Endothelial cell of umbilical vein (primary cell): ENCODE results near the gene SH3GL3. TPM values are rescaled to one million over a fixed set of nuclear protein-coding genes. Genes with fewer than 3 reads are reported as not detected.

Source experiments
- BruUV-seq: library from RNA; stranded (reverse); fragments of 400-500 nt; replicated peaks from 2 replicates; lab custom pipeline; 2021; lab: Mats Ljungman, UMichigan
- CTCF ChIA-PET: fragments of 300-600, 350-600 bp; sonication (Branson Sonifier 250); formaldehyde crosslinking; loops from one replicate; lab custom pipeline; 2021; ENCODE audit warnings: antibody characterized with exemption, inconsistent platforms; lab: Charles Lee
- POLR2A ChIA-PET: fragments of 300-600, 350-600 bp; sonication (Branson Sonifier 250); formaldehyde crosslinking; loops from one replicate; lab custom pipeline; 2021; ENCODE audit warnings: antibody characterized with exemption, inconsistent platforms; lab: Charles Lee
- DNase-seq: peaks from one replicate; pipeline ENCODE4 v3.0.0-alpha.2; 2011; ENCODE audit warnings: low read depth, low spot score
- FAIRE-seq: peaks from 2 replicates; lab custom pipeline; 2011; peaks lifted over from hg19 to GRCh38; lab: Jason Lieb, UNC
- H2AFZ ChIP-seq: 2 replicates; pipeline ENCODE4 v1.6.0; 2012; ENCODE audit warnings: low read depth, low read length, control low read depth, inconsistent platforms
- H3K27ac ChIP-seq: 2 replicates; pipeline ENCODE4 v1.5.1; 2011; ENCODE audit warnings: low read depth, mild to moderate bottlenecking, control low read depth, low read length, moderate library complexity; ENCODE audit not compliant: insufficient read depth
- H3K27me3 ChIP-seq, 2 experiments: 2 replicates each; pipeline versions ENCODE4 v1.6.0 to v1.6.1; 2011; ENCODE audit warnings: low read length in 2 of 2, mixed read lengths in 1 of 2; ENCODE audit not compliant: control insufficient read depth in 2 of 2, insufficient read depth in 2 of 2
- H3K36me3 ChIP-seq, 2 experiments: 2 replicates in 1 of 2; 3 replicates in 1 of 2; pipeline ENCODE4 v1.5.1; 2011; ENCODE audit warnings: low read length in 2 of 2, mild to moderate bottlenecking in 1 of 2, moderate library complexity in 1 of 2; ENCODE audit not compliant: control insufficient read depth in 2 of 2, insufficient read depth in 2 of 2; ENCODE audit errors: extremely low read depth in 1 of 2
- H3K4me1 ChIP-seq: 3 replicates; pipeline ENCODE4 v1.5.1; 2011; ENCODE audit warnings: mild to moderate bottlenecking, low read length; ENCODE audit not compliant: control insufficient read depth, insufficient read depth; ENCODE audit errors: extremely low read depth
- H3K4me2 ChIP-seq: 2 replicates; pipeline ENCODE4 v1.6.1; 2011; ENCODE audit warnings: low read length, control low read depth, mixed read lengths; ENCODE audit not compliant: insufficient read depth
- H3K4me3 ChIP-seq, 3 experiments: fragments of 200-600 bp in 1 of 3; sonication (generic), shearing (Covaris generic) in 1 of 3; replicated peaks in 1 of 3; 2 replicates each; pipeline ENCODE4 v1.5.1; 2011 to 2016; ENCODE audit warnings: control low read depth in 3 of 3, low read length in 3 of 3, mild to moderate bottlenecking in 2 of 3, inconsistent platforms in 1 of 3, low read depth in 1 of 3, moderate library complexity in 1 of 3; ENCODE audit not compliant: insufficient read depth in 1 of 3
- H3K79me2 ChIP-seq: 2 replicates; pipeline ENCODE4 v1.6.0; 2012; ENCODE audit warnings: low read length, inconsistent platforms; ENCODE audit not compliant: control insufficient read depth, insufficient read depth
- H3K9ac ChIP-seq: replicated peaks from 2 replicates; pipeline ENCODE3; 2011; ENCODE audit warnings: low read length, control low read depth; ENCODE audit not compliant: insufficient read depth; ENCODE audit errors: extremely low read depth
- H3K9me1 ChIP-seq: replicated peaks from 3 replicates; pipeline ENCODE4 v1.6.0; 2011; ENCODE audit warnings: mild to moderate bottlenecking, low read length; ENCODE audit not compliant: control insufficient read depth, insufficient read depth; ENCODE audit errors: extremely low read depth
- H3K9me3 ChIP-seq: replicated peaks from 2 replicates; pipeline ENCODE4 v1.5.1; 2012; ENCODE audit warnings: low read length, inconsistent platforms; ENCODE audit not compliant: control insufficient read depth, insufficient read depth
- H4K20me1 ChIP-seq: replicated peaks from 2 replicates; pipeline ENCODE3; 2011; ENCODE audit warnings: mild to moderate bottlenecking, low read length; ENCODE audit not compliant: control insufficient read depth, insufficient read depth; ENCODE audit errors: extremely low read depth
- EZH2 ChIP-seq: IDR thresholded peaks from 2 replicates; pipeline ENCODE4 v1.6.1; 2012; ENCODE audit warnings: borderline replicate concordance, low read depth, mild to moderate bottlenecking, moderate library complexity, low read length, inconsistent platforms; ENCODE audit not compliant: severe bottlenecking
- FOS ChIP-seq: IDR thresholded peaks from 2 replicates; pipeline ENCODE4 v1.6.1; 2011; ENCODE audit warnings: mild to moderate bottlenecking, low read length, moderate library complexity, borderline replicate concordance; ENCODE audit not compliant: insufficient read depth
- GATA2 ChIP-seq: IDR thresholded peaks from 2 replicates; pipeline ENCODE4 v1.7.0; 2011; ENCODE audit warnings: low read depth, mild to moderate bottlenecking, moderate library complexity, mixed read lengths, low read length; ENCODE audit not compliant: insufficient read length, insufficient read depth
- JUN ChIP-seq: IDR thresholded peaks from 2 replicates; pipeline ENCODE4 v1.6.1; 2011; ENCODE audit warnings: borderline replicate concordance, low read depth; ENCODE audit not compliant: insufficient read length, insufficient read depth
- MYC ChIP-seq: IDR thresholded peaks from one replicate; pipeline ENCODE4 v1.6.1; 2011; ENCODE audit warnings: mild to moderate bottlenecking, low read depth, low read length
- POLR2A ChIP-seq: IDR thresholded peaks from 2 replicates; pipeline ENCODE4 v1.6.1; 2012; ENCODE audit warnings: low read depth, mild to moderate bottlenecking, control low read depth, low read length
- POLR2AphosphoS5 ChIP-seq: IDR thresholded peaks from 2 replicates; pipeline ENCODE4 v1.6.1; 2012; ENCODE audit warnings: low read depth, mild to moderate bottlenecking, control low read depth, low read length, moderate library complexity; ENCODE audit not compliant: insufficient read depth
- dilution Hi-C: fragments of 300-500 bp; cut with MboI; formaldehyde crosslinking; loops from one replicate; pipeline ENCODE4 v1.15.0; 2019; ENCODE audit warnings: low sequenced_read_pairs; ENCODE audit not compliant: extremely low pct_ligation_motif_present
- intact Hi-C: fragments of 100-400 bp; cut with micrococcal nuclease; formaldehyde crosslinking; loops from one replicate; pipeline ENCODE4 v1.10.0; 2022
- polyA plus RNA-seq, 4 experiments: library from polyadenylated mRNA; depleted of rRNA in 3 of 4; stranded (reverse) in 3 of 4; unstranded in 1 of 4; fragments of >200 nt; gene quantifications; 2 replicates each; pipeline versions ENCODE4 v1.2.1 to v1.2.3, GENCODE V29; 2011 to 2012; ENCODE audit warnings: missing spikeins in 1 of 4
- total RNA-seq: library from RNA; stranded (reverse); gene quantifications from 2 replicates; pipeline ENCODE4 v1.2.3, GENCODE V29; 2021
- TF ChIP-seq, protein P1 (sequence below): IDR thresholded peaks from 2 replicates; pipeline ENCODE4 v1.6.1; 2011; ENCODE audit not compliant: insufficient read depth, insufficient read length
- TF ChIP-seq, protein P2 (sequence below), 2 donors: IDR thresholded peaks; 1 replicate in 1 of 2; 2 replicates in 1 of 2; pipeline ENCODE4 v1.5.1; 2011; ENCODE audit warnings: low read length in 2 of 2, mild to moderate bottlenecking in 2 of 2, moderate library complexity in 2 of 2, control low read depth in 1 of 2, inconsistent platforms in 1 of 2, low read depth in 1 of 2; ENCODE audit not compliant: insufficient read depth in 1 of 2; ENCODE audit errors: extremely low read depth in 1 of 2

Gene SH3GL3
- total and polyA plus RNA-seq, 2 donors (not counting 3 experiments of a cell fraction or from before 2014, with no cell fraction given) = not detected

DNA sequence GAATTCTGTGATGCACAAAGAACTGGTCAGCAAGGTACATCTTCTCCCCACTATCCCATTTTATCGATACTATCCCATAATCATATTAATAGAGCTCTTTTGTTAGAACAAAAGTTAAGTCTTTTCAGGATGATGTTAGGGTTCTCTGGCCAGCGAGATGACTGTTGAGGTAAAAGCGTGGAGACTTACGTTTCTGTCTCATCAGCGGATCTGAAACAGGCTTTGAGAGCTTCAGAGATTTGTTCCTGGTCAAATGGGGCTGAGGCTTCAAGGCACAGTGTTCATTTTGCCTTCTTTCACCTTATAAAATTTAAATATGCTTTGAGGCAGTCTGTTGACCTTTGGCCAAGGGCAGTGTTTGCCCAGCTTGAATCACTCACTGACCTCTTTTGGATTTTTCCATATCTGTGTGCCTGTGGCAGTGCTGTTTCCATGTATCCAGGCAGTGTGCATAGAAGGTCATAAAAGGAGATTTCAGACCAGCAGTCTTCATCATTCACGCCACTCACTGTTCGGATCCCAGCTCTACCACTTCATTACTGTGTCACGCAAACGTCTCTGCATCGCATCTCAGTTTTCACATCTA, 209.9 kb downstream of the SH3GL3 start:
- no TSS peak for BruUV-seq
- CTCF ChIA-PET = no interaction called here
- no peak for TF ChIP-seq POLR2A
- TF ChIP-seq FOS = no peak
- TF ChIP-seq GATA2 = no peak
- no peak for TF ChIP-seq MYC
- no peak for TF ChIP-seq POLR2AphosphoS5
- TF ChIP-seq, protein P1, sequence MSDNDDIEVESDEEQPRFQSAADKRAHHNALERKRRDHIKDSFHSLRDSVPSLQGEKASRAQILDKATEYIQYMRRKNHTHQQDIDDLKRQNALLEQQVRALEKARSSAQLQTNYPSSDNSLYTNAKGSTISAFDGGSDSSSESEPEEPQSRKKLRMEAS = no peak
- TF ChIP-seq EZH2 = no peak
- TF ChIP-seq, protein P2, sequence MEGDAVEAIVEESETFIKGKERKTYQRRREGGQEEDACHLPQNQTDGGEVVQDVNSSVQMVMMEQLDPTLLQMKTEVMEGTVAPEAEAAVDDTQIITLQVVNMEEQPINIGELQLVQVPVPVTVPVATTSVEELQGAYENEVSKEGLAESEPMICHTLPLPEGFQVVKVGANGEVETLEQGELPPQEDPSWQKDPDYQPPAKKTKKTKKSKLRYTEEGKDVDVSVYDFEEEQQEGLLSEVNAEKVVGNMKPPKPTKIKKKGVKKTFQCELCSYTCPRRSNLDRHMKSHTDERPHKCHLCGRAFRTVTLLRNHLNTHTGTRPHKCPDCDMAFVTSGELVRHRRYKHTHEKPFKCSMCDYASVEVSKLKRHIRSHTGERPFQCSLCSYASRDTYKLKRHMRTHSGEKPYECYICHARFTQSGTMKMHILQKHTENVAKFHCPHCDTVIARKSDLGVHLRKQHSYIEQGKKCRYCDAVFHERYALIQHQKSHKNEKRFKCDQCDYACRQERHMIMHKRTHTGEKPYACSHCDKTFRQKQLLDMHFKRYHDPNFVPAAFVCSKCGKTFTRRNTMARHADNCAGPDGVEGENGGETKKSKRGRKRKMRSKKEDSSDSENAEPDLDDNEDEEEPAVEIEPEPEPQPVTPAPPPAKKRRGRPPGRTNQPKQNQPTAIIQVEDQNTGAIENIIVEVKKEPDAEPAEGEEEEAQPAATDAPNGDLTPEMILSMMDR (IDR thresholded peaks at IDR 0.05; ENCODE audit: extremely low read depth in 1 of 2, insufficient read depth in 1 of 2, low read depth in 1 of 2, low read length in 2 of 2) = no peak
- TF ChIP-seq JUN = no peak
- FAIRE-seq = peak; percentile 24
- H3K9me3 ChIP-seq = no peaks in the 10 kb centered on the region
- peaks cover 19% of the 10 kb centered on the region in 2 experiments for H3K27me3 ChIP-seq
- H4K20me1 ChIP-seq = no peaks in the 10 kb centered on the region
- H3K27ac ChIP-seq = no peak overlapping the region
- no peak overlapping the region for H3K4me3 ChIP-seq
- H3K4me2 ChIP-seq = no peak overlapping the region
- dilution Hi-C loops = no loop called here
- no peaks in the 10 kb centered on the region for H3K9me1 ChIP-seq
- POLR2A ChIA-PET = no interaction called here
- no peaks in the 10 kb centered on the region for H3K4me1 ChIP-seq
- H3K36me3 ChIP-seq = no peaks in the 10 kb centered on the region
- H2AFZ ChIP-seq = no peak overlapping the region
- intact Hi-C loops = no loop called here
- H3K79me2 ChIP-seq = no peaks in the 10 kb centered on the region
- H3K9ac ChIP-seq = no peak overlapping the region
- DNase-seq = no peak
